ENCODE measurements around the gene DNAJC2. TPM values are rescaled to one million over a fixed set of nuclear protein-coding genes. Genes with fewer than 3 reads are reported as not detected.

Gene DNAJC2
- total RNA-seq, 1 donor from 2014 or later, result 19.2 TPM

Other genes with a start within 250 kb of the DNAJC2 start
- 6.5 TPM for gene NAPEPLD, start 195.7 kb downstream of the DNAJC2 start, total RNA-seq (ENCODE audit: unreplicated experiment)
- gene PMPCB, start 47.3 kb downstream of the DNAJC2 start, total RNA-seq (ENCODE audit: unreplicated experiment), result 59.8 TPM
- gene PSMC2, start 2.9 kb upstream of the DNAJC2 start, total RNA-seq (ENCODE audit: unreplicated experiment), result 111 TPM
- not detected for gene SLC26A5, start 101.4 kb upstream of the DNAJC2 start, total RNA-seq (ENCODE audit: unreplicated experiment)

Measured in glutamatergic neuron (in vitro differentiated cells).